Endothelial cell of umbilical vein (primary cell): Measurements from ENCODE around the gene MBNL2. TPM values are rescaled to one million over a fixed set of nuclear protein-coding genes. Genes with fewer than 3 reads are reported as not detected.
A peak's percentile ranks its signal among the peaks of the same experiment; 100 is the strongest.

Source experiments
- Bru-seq: library from RNA; stranded (reverse); fragments of 400-500 nt; gene quantifications from one replicate; lab custom pipeline; 2021; lab: Mats Ljungman, UMichigan
- BruChase-seq, 2 experiments: library from RNA; stranded (reverse); fragments of 400-500 nt; gene quantifications; one replicate each; lab custom pipeline; 2021; lab: Mats Ljungman, UMichigan
- BruUV-seq: library from RNA; stranded (reverse); fragments of 400-500 nt; replicated peaks from 2 replicates; lab custom pipeline; 2021; lab: Mats Ljungman, UMichigan
- CTCF ChIA-PET: fragments of 300-600, 350-600 bp; sonication (Branson Sonifier 250); formaldehyde crosslinking; loops from one replicate; lab custom pipeline; 2021; ENCODE audit warnings: antibody characterized with exemption, inconsistent platforms; lab: Charles Lee
- POLR2A ChIA-PET: fragments of 300-600, 350-600 bp; sonication (Branson Sonifier 250); formaldehyde crosslinking; loops from one replicate; lab custom pipeline; 2021; ENCODE audit warnings: antibody characterized with exemption, inconsistent platforms; lab: Charles Lee
- DNase-seq: peaks from one replicate; pipeline ENCODE4 v3.0.0-alpha.2; 2011; ENCODE audit warnings: low read depth, low spot score
- FAIRE-seq: peaks from 2 replicates; lab custom pipeline; 2011; peaks lifted over from hg19 to GRCh38; lab: Jason Lieb, UNC
- H2AFZ ChIP-seq: 2 replicates; pipeline ENCODE4 v1.6.0; 2012; ENCODE audit warnings: low read depth, low read length, control low read depth, inconsistent platforms
- H3K27ac ChIP-seq: 2 replicates; pipeline ENCODE4 v1.5.1; 2011; ENCODE audit warnings: low read depth, mild to moderate bottlenecking, control low read depth, low read length, moderate library complexity; ENCODE audit not compliant: insufficient read depth
- H3K27me3 ChIP-seq, 2 experiments: 2 replicates each; pipeline versions ENCODE4 v1.6.0 to v1.6.1; 2011; ENCODE audit warnings: low read length in 2 of 2, mixed read lengths in 1 of 2; ENCODE audit not compliant: control insufficient read depth in 2 of 2, insufficient read depth in 2 of 2
- H3K36me3 ChIP-seq, 2 experiments: 2 replicates in 1 of 2; 3 replicates in 1 of 2; pipeline ENCODE4 v1.5.1; 2011; ENCODE audit warnings: low read length in 2 of 2, mild to moderate bottlenecking in 1 of 2, moderate library complexity in 1 of 2; ENCODE audit not compliant: control insufficient read depth in 2 of 2, insufficient read depth in 2 of 2; ENCODE audit errors: extremely low read depth in 1 of 2
- H3K4me1 ChIP-seq: 3 replicates; pipeline ENCODE4 v1.5.1; 2011; ENCODE audit warnings: mild to moderate bottlenecking, low read length; ENCODE audit not compliant: control insufficient read depth, insufficient read depth; ENCODE audit errors: extremely low read depth
- H3K4me2 ChIP-seq: 2 replicates; pipeline ENCODE4 v1.6.1; 2011; ENCODE audit warnings: low read length, control low read depth, mixed read lengths; ENCODE audit not compliant: insufficient read depth
- H3K4me3 ChIP-seq, 3 experiments: fragments of 200-600 bp in 1 of 3; sonication (generic), shearing (Covaris generic) in 1 of 3; replicated peaks in 1 of 3; 2 replicates each; pipeline ENCODE4 v1.5.1; 2011 to 2016; ENCODE audit warnings: control low read depth in 3 of 3, low read length in 3 of 3, mild to moderate bottlenecking in 2 of 3, inconsistent platforms in 1 of 3, low read depth in 1 of 3, moderate library complexity in 1 of 3; ENCODE audit not compliant: insufficient read depth in 1 of 3
- H3K79me2 ChIP-seq: 2 replicates; pipeline ENCODE4 v1.6.0; 2012; ENCODE audit warnings: low read length, inconsistent platforms; ENCODE audit not compliant: control insufficient read depth, insufficient read depth
- H3K9ac ChIP-seq: replicated peaks from 2 replicates; pipeline ENCODE3; 2011; ENCODE audit warnings: low read length, control low read depth; ENCODE audit not compliant: insufficient read depth; ENCODE audit errors: extremely low read depth
- H3K9me1 ChIP-seq: replicated peaks from 3 replicates; pipeline ENCODE4 v1.6.0; 2011; ENCODE audit warnings: mild to moderate bottlenecking, low read length; ENCODE audit not compliant: control insufficient read depth, insufficient read depth; ENCODE audit errors: extremely low read depth
- H3K9me3 ChIP-seq: replicated peaks from 2 replicates; pipeline ENCODE4 v1.5.1; 2012; ENCODE audit warnings: low read length, inconsistent platforms; ENCODE audit not compliant: control insufficient read depth, insufficient read depth
- H4K20me1 ChIP-seq: replicated peaks from 2 replicates; pipeline ENCODE3; 2011; ENCODE audit warnings: mild to moderate bottlenecking, low read length; ENCODE audit not compliant: control insufficient read depth, insufficient read depth; ENCODE audit errors: extremely low read depth
- CTCF ChIP-seq, 2 donors: IDR thresholded peaks; 1 replicate in 1 of 2; 2 replicates in 1 of 2; pipeline ENCODE4 v1.5.1; 2011; ENCODE audit warnings: low read length in 2 of 2, mild to moderate bottlenecking in 2 of 2, moderate library complexity in 2 of 2, control low read depth in 1 of 2, inconsistent platforms in 1 of 2, low read depth in 1 of 2; ENCODE audit not compliant: insufficient read depth in 1 of 2; ENCODE audit errors: extremely low read depth in 1 of 2
- MYC ChIP-seq: IDR thresholded peaks from one replicate; pipeline ENCODE4 v1.6.1; 2011; ENCODE audit warnings: mild to moderate bottlenecking, low read depth, low read length
- POLR2A ChIP-seq: IDR thresholded peaks from 2 replicates; pipeline ENCODE4 v1.6.1; 2012; ENCODE audit warnings: low read depth, mild to moderate bottlenecking, control low read depth, low read length
- POLR2AphosphoS5 ChIP-seq: IDR thresholded peaks from 2 replicates; pipeline ENCODE4 v1.6.1; 2012; ENCODE audit warnings: low read depth, mild to moderate bottlenecking, control low read depth, low read length, moderate library complexity; ENCODE audit not compliant: insufficient read depth
- dilution Hi-C: fragments of 300-500 bp; cut with MboI; formaldehyde crosslinking; loops from one replicate; pipeline ENCODE4 v1.15.0; 2019; ENCODE audit warnings: low sequenced_read_pairs; ENCODE audit not compliant: extremely low pct_ligation_motif_present
- intact Hi-C: fragments of 100-400 bp; cut with micrococcal nuclease; formaldehyde crosslinking; loops from one replicate; pipeline ENCODE4 v1.10.0; 2022
- long read RNA-seq: library from polyadenylated mRNA; stranded (forward); transcript quantifications from one replicate; pipeline ENCODE4 v2.0.0, GENCODE V29; 2021
- polyA minus RNA-seq, 3 experiments: library from RNA; depleted of rRNA, polyadenylated mRNA; stranded (reverse); fragments of >200 nt; gene quantifications; 1 replicate in 1 of 3; 2 replicates in 2 of 3; pipeline ENCODE4 v1.2.3, GENCODE V29; 2011
- polyA plus RNA-seq, 4 experiments: library from polyadenylated mRNA; depleted of rRNA in 3 of 4; stranded (reverse) in 3 of 4; unstranded in 1 of 4; fragments of >200 nt; gene quantifications; 2 replicates each; pipeline versions ENCODE4 v1.2.1 to v1.2.3, GENCODE V29; 2011 to 2012; ENCODE audit warnings: missing spikeins in 1 of 4
- total RNA-seq: library from RNA; stranded (reverse); gene quantifications from 2 replicates; pipeline ENCODE4 v1.2.3, GENCODE V29; 2021
- TF ChIP-seq, protein P1 (sequence below): IDR thresholded peaks from 2 replicates; pipeline ENCODE4 v1.6.1; 2011; ENCODE audit not compliant: insufficient read depth, insufficient read length

MBNL2 gene, protein sequence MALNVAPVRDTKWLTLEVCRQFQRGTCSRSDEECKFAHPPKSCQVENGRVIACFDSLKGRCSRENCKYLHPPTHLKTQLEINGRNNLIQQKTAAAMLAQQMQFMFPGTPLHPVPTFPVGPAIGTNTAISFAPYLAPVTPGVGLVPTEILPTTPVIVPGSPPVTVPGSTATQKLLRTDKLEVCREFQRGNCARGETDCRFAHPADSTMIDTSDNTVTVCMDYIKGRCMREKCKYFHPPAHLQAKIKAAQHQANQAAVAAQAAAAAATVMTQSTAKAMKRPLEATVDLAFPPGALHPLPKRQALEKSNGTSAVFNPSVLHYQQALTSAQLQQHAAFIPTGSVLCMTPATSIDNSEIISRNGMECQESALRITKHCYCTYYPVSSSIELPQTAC
- total RNA-seq (75.6 and 76.5 TPM in 2 replicates), polyA plus RNA-seq (23.2 and 32.9 TPM in 2 replicates), polyA minus RNA-seq (99.8 and 107 TPM in 2 replicates), Bru-seq, nascent RNA (percentile 98 among the genes with signal in this experiment), BruChase-seq, experiment 1, labeled RNA remaining after a 6-hour chase (percentile 85 among the genes with signal in this experiment), BruChase-seq, experiment 2, labeled RNA remaining after a 2-hour chase (percentile 88 among the genes with signal in this experiment)
- polyA plus RNA-seq (2011; cell fraction: cytosol; rRNA removed), result 28.8 and 30.4 TPM in 2 replicates
- 49.5 and 54.3 TPM in 2 replicates for polyA plus RNA-seq (2011; cell fraction: nucleus; rRNA removed)
- 57.3 and 67.5 TPM in 2 replicates for polyA plus RNA-seq (2012)
- 27.8 TPM for polyA minus RNA-seq (2011; cell fraction: cytosol; rRNA and poly(A)+ RNA removed)
- 148 and 189 TPM in 2 replicates for polyA minus RNA-seq (2011; cell fraction: nucleus; rRNA and poly(A)+ RNA removed)
- long read RNA-seq, full-length matches to known transcripts, result 96 of 186 reads
- long read RNA-seq, partial matches to known transcripts, result 14 of 186 reads
- long read RNA-seq, other reads (novel, unspliced or antisense), result 76 of 186 reads

DNA sequence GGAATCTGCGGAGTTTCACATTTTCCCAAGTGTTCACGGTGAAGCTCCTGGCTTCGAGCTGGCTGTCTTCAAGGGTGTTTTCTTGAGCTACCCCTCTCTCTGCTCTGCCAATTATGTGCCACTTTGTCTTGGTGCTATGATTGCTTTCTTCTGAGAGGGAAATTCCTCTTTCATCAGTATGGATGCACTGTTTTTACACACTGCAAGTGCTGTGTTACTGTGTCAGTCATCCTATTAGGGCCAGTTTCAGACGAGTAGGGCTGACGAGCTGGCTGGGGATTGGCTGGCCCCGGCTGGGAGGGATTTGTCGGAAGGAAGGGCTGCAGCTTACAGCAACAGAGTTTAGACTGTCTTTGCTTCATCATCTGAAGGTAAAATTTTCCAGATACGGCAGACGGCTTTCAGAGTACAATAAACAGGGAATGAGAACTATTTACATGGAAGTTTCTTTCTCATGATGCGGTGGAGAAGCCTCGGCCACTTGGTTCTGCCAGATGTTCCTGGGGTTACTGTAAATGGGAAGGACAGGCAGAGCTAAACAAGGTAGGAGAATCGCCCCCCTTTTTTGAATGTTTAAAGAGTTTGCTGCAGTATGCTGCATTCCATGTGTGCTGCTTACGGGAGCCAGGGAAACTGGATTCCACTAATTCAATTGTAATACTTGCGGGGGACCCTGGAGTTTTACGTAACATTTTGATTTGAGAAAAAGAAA, at the start of gene MBNL2:
MBNL2 (plus strand) TSS at position 345 of the 712 bp plus-strand sequence. CDS start 53,903 bp downstream, outside the sequence.
- FAIRE-seq (peak; percentile 98), DNase-seq (peak; percentile 98)
- TSS peak; percentile 54 for BruUV-seq
- dilution Hi-C loops (loop anchor here (25.0 kb wide), 1 partner anchor 110 kb away; no protein-coding TSS in a partner anchor), intact Hi-C loops (loop anchor here (1.0 to 2.0 kb wide), 5 partner anchors 86 to 438 kb away; no protein-coding TSS in a partner anchor)
- Histone ChIP-seq H4K20me1 (no peaks in the 10 kb centered on the region), H3K36me3 (no peaks in the 10 kb centered on the region), H3K4me1 (peaks cover 32% of the 10 kb centered on the region), H3K4me3 (peak within 1 kb of the TSS; percentile 54 to 100 (median 98)), H3K27ac (peak within 1 kb of the TSS; percentile 89), H3K9me1 (no peaks in the 10 kb centered on the region), H3K4me2 (peak within 1 kb of the TSS; percentile 97), H3K27me3 (no peaks in the 10 kb centered on the region), H2AFZ (peak within 1 kb of the TSS; percentile 58), H3K79me2 (peaks cover 49% of the 10 kb centered on the region), H3K9me3 (no peaks in the 10 kb centered on the region), H3K9ac (peak within 1 kb of the TSS; percentile 100)
- ChIA-PET CTCF (interaction anchor here (0.8 to 9.0 kb wide), 20 partner anchors 11 to 437 kb away, joined by 3 to 68 read pairs (median 6); no protein-coding TSS in a partner anchor), POLR2A (interaction anchor here (0.7 to 1.5 kb wide), 12 partner anchors 11 to 190 kb away, joined by 3 to 6 read pairs (median 4); no protein-coding TSS in a partner anchor)
- peak; percentile 58 for TF ChIP-seq POLR2AphosphoS5
- no peak for TF ChIP-seq MYC
- TF ChIP-seq, protein P1, sequence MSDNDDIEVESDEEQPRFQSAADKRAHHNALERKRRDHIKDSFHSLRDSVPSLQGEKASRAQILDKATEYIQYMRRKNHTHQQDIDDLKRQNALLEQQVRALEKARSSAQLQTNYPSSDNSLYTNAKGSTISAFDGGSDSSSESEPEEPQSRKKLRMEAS, result no peak
- no peak for TF ChIP-seq CTCF (IDR thresholded peaks at IDR 0.05; ENCODE audit: extremely low read depth in 1 of 2, insufficient read depth in 1 of 2, low read depth in 1 of 2, low read length in 2 of 2)
- peak; percentile 70 for TF ChIP-seq POLR2A
